PC-9 (cell line): ENCODE measurements around the gene AK5. TPM values are rescaled to one million over a fixed set of nuclear protein-coding genes. Genes with fewer than 3 reads are reported as not detected.

Source experiments
- BruUV-seq: library from RNA; stranded (reverse); fragments of 400-500 nt; replicated peaks from 2 replicates; lab custom pipeline; 2021; lab: Mats Ljungman, UMichigan
- CTCF ChIA-PET: fragments of 300-600 bp; sonication (Branson Sonifier 250); formaldehyde crosslinking; loops from one replicate; lab custom pipeline; 2022; ENCODE audit warnings: antibody characterized with exemption; lab: Charles Lee
- POLR2A ChIA-PET: fragments of 300-600 bp; sonication (Branson Sonifier 250); formaldehyde crosslinking; loops from one replicate; lab custom pipeline; 2022; ENCODE audit warnings: antibody characterized with exemption; ENCODE audit not compliant: unreplicated experiment; lab: Charles Lee
- DNase-seq, 2 experiments: peaks; one replicate each; pipeline versions ENCODE4 v3.0.0 to v3.0.0-alpha.2; 2015 to 2022; ENCODE audit warnings: mixed read lengths in 1 of 2
- H2AFZ ChIP-seq: fragments of 200-600 bp; sonication (generic); 2 replicates; pipeline ENCODE4 v1.8.1; 2017; ENCODE audit warnings: antibody characterized with exemption
- H3F3A ChIP-seq: fragments of 200-600 bp; sonication (generic); 2 replicates; pipeline ENCODE4 v1.8.1; 2017; ENCODE audit warnings: antibody characterized with exemption, mild to moderate bottlenecking, low read depth; ENCODE audit not compliant: insufficient read depth
- H3K27ac ChIP-seq: fragments of 200-600 bp; sonication (generic); 2 replicates; pipeline ENCODE4 v1.6.1; 2016; ENCODE audit warnings: mixed run types
- H3K27me3 ChIP-seq: fragments of 200-600 bp; sonication (generic); 2 replicates; pipeline ENCODE4 v1.6.1; 2016; ENCODE audit warnings: low read depth, mixed run types; ENCODE audit not compliant: insufficient read depth
- H3K36me3 ChIP-seq: fragments of 200-600 bp; sonication (generic); 2 replicates; pipeline ENCODE4 v1.6.1; 2016; ENCODE audit warnings: low read depth, mixed run types
- H3K4me1 ChIP-seq: fragments of 200-600 bp; sonication (generic); replicated peaks from 2 replicates; pipeline ENCODE4 v1.6.1; 2016; ENCODE audit warnings: mixed run types; ENCODE audit not compliant: insufficient read depth
- H3K4me2 ChIP-seq: fragments of 200-600 bp; sonication (generic); 2 replicates; pipeline ENCODE4 v1.6.1; 2017; ENCODE audit warnings: mixed run types
- H3K4me3 ChIP-seq: fragments of 200-600 bp; sonication (generic); 2 replicates; pipeline ENCODE4 v1.6.1; 2016; ENCODE audit warnings: mixed run types
- H3K79me2 ChIP-seq: fragments of 200-600 bp; sonication (generic); 2 replicates; pipeline ENCODE4 v1.6.1; 2017; ENCODE audit warnings: low read depth, mixed run types
- H3K9me2 ChIP-seq: fragments of 200-600 bp; sonication (generic); 2 replicates; pipeline ENCODE4 v1.8.1; 2017; ENCODE audit warnings: mild to moderate bottlenecking; ENCODE audit not compliant: insufficient read depth
- H3K9me3 ChIP-seq: fragments of 200-600 bp; sonication (generic); 2 replicates; pipeline ENCODE4 v1.8.1; 2016; ENCODE audit warnings: low read depth; ENCODE audit not compliant: insufficient read depth
- H4K20me1 ChIP-seq: fragments of 200-600 bp; sonication (generic); 2 replicates; pipeline ENCODE4 v1.8.1; 2017; ENCODE audit not compliant: insufficient read depth
- EZH2 ChIP-seq: fragments of 200-600 bp; sonication (generic); IDR thresholded peaks from 2 replicates; pipeline ENCODE4 v1.8.0; 2017; ENCODE audit warnings: antibody characterized with exemption, low read depth
- intact Hi-C: fragments of 100-400 bp; cut with micrococcal nuclease; formaldehyde crosslinking; loops from one replicate; pipeline ENCODE4 v1.10.0; 2022; ENCODE audit not compliant: unreplicated experiment
- total RNA-seq: library from RNA; stranded (reverse); gene quantifications from 2 replicates; pipeline ENCODE4 v1.2.3, GENCODE V29; 2021
- TF ChIP-seq, protein P1 (sequence below): fragments of 200-600 bp; sonication (generic); conservative IDR thresholded peaks from 2 replicates; pipeline ENCODE4 v1.6.1; 2017; ENCODE audit warnings: mixed run types, antibody characterized with exemption, mild to moderate bottlenecking, moderate library complexity

AK5 gene
- total RNA-seq, 1 experiment from 2014 or later = 1.2 TPM

DNA sequence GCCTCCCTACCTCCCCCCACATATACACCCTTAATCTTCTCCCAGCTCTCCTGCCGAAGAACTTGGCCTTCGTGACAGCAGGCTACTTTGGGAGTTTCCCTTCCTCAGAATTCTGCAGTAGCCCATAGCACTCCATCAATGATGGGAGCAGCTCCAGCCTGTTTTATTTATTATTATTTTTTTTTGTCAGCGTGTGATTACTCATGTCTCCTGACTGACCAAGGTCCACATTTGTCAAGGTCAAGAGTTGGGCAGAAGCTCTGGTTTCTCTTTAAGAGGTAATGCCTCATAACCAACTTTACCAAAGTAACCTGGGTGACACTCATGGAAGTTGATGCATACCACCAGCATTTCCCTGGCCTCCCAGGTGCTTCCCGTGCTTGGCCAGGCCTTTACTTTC lies 275.2 kb downstream of the AK5 start:
- no peaks in the 10 kb centered on the region for H3K9me3 ChIP-seq
- H3K9me2 ChIP-seq = no peaks in the 10 kb centered on the region
- H2AFZ ChIP-seq = no peak overlapping the region
- H3F3A ChIP-seq = no peaks in the 10 kb centered on the region; the same call in 1 of the 2 replicates
- ChIA-PET POLR2A (interaction anchor here (0.7 kb wide), 1 partner anchor 447 kb away, joined by 3 read pairs; no protein-coding TSS in a partner anchor), CTCF (no interaction called here)
- no peaks in the 10 kb centered on the region for H3K4me1 ChIP-seq
- TF ChIP-seq, protein P1, sequence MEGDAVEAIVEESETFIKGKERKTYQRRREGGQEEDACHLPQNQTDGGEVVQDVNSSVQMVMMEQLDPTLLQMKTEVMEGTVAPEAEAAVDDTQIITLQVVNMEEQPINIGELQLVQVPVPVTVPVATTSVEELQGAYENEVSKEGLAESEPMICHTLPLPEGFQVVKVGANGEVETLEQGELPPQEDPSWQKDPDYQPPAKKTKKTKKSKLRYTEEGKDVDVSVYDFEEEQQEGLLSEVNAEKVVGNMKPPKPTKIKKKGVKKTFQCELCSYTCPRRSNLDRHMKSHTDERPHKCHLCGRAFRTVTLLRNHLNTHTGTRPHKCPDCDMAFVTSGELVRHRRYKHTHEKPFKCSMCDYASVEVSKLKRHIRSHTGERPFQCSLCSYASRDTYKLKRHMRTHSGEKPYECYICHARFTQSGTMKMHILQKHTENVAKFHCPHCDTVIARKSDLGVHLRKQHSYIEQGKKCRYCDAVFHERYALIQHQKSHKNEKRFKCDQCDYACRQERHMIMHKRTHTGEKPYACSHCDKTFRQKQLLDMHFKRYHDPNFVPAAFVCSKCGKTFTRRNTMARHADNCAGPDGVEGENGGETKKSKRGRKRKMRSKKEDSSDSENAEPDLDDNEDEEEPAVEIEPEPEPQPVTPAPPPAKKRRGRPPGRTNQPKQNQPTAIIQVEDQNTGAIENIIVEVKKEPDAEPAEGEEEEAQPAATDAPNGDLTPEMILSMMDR = no peak
- no peak for TF ChIP-seq EZH2
- H4K20me1 ChIP-seq = no peaks in the 10 kb centered on the region
- H3K36me3 ChIP-seq = peaks cover 11% of the 10 kb centered on the region; the same call in 1 of the 2 replicates
- H3K4me3 ChIP-seq = no peak overlapping the region
- no peak overlapping the region for H3K27ac ChIP-seq
- intact Hi-C loops = no loop called here
- H3K27me3 ChIP-seq = no peaks in the 10 kb centered on the region
- no peaks in the 10 kb centered on the region for H3K79me2 ChIP-seq
- no peak overlapping the region for H3K4me2 ChIP-seq
- no peak for DNase-seq
- no TSS peak for BruUV-seq

DNA sequence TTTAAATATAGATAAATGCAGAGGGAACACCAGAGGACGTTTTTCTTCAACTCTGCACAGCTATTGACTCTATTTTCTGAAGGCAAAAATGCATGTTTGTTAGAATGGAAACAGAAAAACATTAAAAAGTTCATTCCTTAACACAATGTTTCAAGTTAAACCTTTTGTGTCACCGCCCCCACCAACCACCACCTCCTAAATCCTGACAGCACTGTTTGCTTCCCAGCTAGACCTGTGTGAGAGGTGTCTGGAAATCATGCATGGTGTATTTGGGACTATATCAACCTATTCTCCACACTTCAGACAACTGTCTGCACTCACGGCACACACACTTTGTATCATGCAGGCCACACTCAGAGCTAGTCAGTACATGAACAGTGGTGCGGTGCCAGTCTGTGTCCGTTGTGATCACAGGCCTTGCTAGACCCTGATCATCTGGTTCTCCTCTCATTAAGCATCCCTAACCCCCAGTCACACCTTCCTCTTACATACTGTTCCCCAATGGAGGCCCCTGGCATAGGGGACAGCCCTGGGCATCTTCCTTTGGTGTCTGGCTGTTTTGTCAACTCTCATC lies 276.9 kb downstream of the AK5 start:
- H2AFZ ChIP-seq = no peak overlapping the region
- ChIA-PET POLR2A (no interaction called here), CTCF (no interaction called here)
- no peak overlapping the region for H3K4me3 ChIP-seq
- H3K79me2 ChIP-seq = no peaks in the 10 kb centered on the region
- DNase-seq = no peak
- 0 out of 2 replicates have a peak, but pooled peaks cover 3% of the 10 kb centered on the region for H4K20me1 ChIP-seq
- H3K36me3 ChIP-seq = peaks cover 11% of the 10 kb centered on the region; the same call in 1 of the 2 replicates
- TF ChIP-seq EZH2 = no peak
- no peak overlapping the region for H3K4me2 ChIP-seq
- H3K9me3 ChIP-seq = no peaks in the 10 kb centered on the region
- no peaks in the 10 kb centered on the region for H3K4me1 ChIP-seq
- H3K9me2 ChIP-seq = no peaks in the 10 kb centered on the region
- BruUV-seq = no TSS peak
- intact Hi-C loops = no loop called here
- no peaks in the 10 kb centered on the region for H3K27me3 ChIP-seq
- no peak overlapping the region for H3K27ac ChIP-seq
- peaks cover 5% of the 10 kb centered on the region for H3F3A ChIP-seq

GRCh38 chr1:77560741-77561140 lies 278.9 kb downstream of the AK5 start:
- no peaks in the 10 kb centered on the region for H3K79me2 ChIP-seq
- peaks cover 5% of the 10 kb centered on the region for H3F3A ChIP-seq
- H3K4me2 ChIP-seq = no peak overlapping the region
- no peak overlapping the region for H2AFZ ChIP-seq
- no peaks in the 10 kb centered on the region for H3K9me3 ChIP-seq
- H3K9me2 ChIP-seq = no peaks in the 10 kb centered on the region
- ChIA-PET CTCF (no interaction called here), POLR2A (no interaction called here)
- no peaks in the 10 kb centered on the region for H3K27me3 ChIP-seq
- H3K4me3 ChIP-seq = no peak overlapping the region
- intact Hi-C loops = no loop called here
- DNase-seq = no peak
- TF ChIP-seq, protein P1 = no peak
- no peak for TF ChIP-seq EZH2
- H4K20me1 ChIP-seq = 0 out of 2 replicates have a peak, but pooled peaks cover 3% of the 10 kb centered on the region
- no peak overlapping the region for H3K27ac ChIP-seq
- no peaks in the 10 kb centered on the region for H3K4me1 ChIP-seq
- H3K36me3 ChIP-seq = peaks cover 28% of the 10 kb centered on the region
- BruUV-seq = no TSS peak
